Neural cell (in vitro differentiated cells): ENCODE results near the gene ERBB4.

Source experiments
- EP300 ChIP-seq: fragments of 450-650 bp; conservative IDR thresholded peaks from 2 replicates; pipeline ENCODE4 v1.6.1; 2014; ENCODE audit warnings: antibody characterized with exemption, mild to moderate bottlenecking, moderate library complexity; ENCODE audit not compliant: poor library complexity, severe bottlenecking
- EZH2 ChIP-seq: fragments of 200-600, 300-800 bp; shearing (Covaris generic), sonication (generic); IDR thresholded peaks from 2 replicates; pipeline ENCODE4 v1.6.1; 2014; ENCODE audit warnings: antibody characterized with exemption, low read length, borderline replicate concordance, mild to moderate bottlenecking; ENCODE audit not compliant: insufficient read depth, poor library complexity, severe bottlenecking
- MXI1 ChIP-seq: fragments of 450-650 bp; conservative IDR thresholded peaks from 2 replicates; pipeline ENCODE4 v1.6.1; 2014; ENCODE audit warnings: antibody characterized with exemption, mild to moderate bottlenecking; ENCODE audit not compliant: poor library complexity, severe bottlenecking
- POLR2AphosphoS5 ChIP-seq: IDR thresholded peaks from 2 replicates; pipeline ENCODE4 v1.6.1; 2012
- RAD21 ChIP-seq: fragments of 450-650 bp; conservative IDR thresholded peaks from 2 replicates; pipeline ENCODE4 v1.6.1; 2014; ENCODE audit warnings: antibody characterized with exemption, mild to moderate bottlenecking, moderate library complexity
- SMC3 ChIP-seq: fragments of 450-650 bp; conservative IDR thresholded peaks from 2 replicates; pipeline ENCODE4 v1.6.1; 2014; ENCODE audit warnings: antibody characterized with exemption, mild to moderate bottlenecking, moderate library complexity; ENCODE audit not compliant: poor library complexity
- TAF1 ChIP-seq: IDR thresholded peaks from 2 replicates; pipeline ENCODE4 v1.6.1; 2012; ENCODE audit warnings: low read depth
- TF ChIP-seq, protein P1 (sequence below): fragments of 450-650 bp; IDR thresholded peaks from 2 replicates; pipeline ENCODE4 v1.5.1; 2014; ENCODE audit warnings: antibody characterized with exemption, mild to moderate bottlenecking, moderate library complexity; ENCODE audit not compliant: poor library complexity, severe bottlenecking
- TF ChIP-seq, protein P2 (sequence below): IDR thresholded peaks from 2 replicates; pipeline ENCODE4 v1.6.1; 2012; ENCODE audit warnings: borderline replicate concordance

DNA sequence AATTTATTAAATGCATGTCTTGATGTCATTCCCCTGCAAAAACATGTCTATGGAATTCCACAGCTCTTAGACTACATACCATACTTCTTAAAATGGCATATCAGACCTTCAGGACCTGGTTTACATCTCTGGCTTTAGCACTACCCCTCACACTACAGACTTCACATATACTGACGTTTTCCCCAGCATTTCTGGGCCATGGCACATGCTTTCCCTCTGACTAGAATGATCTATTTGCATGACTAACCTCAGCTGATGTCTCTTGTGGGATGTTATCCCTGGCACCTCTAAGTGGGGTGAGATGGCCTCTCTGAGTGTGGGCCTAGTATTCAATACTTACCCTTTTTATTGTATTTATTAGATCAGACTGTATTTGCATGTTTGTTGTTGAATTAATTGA, 381.6 kb downstream of the ERBB4 start:
- TF ChIP-seq, protein P1, sequence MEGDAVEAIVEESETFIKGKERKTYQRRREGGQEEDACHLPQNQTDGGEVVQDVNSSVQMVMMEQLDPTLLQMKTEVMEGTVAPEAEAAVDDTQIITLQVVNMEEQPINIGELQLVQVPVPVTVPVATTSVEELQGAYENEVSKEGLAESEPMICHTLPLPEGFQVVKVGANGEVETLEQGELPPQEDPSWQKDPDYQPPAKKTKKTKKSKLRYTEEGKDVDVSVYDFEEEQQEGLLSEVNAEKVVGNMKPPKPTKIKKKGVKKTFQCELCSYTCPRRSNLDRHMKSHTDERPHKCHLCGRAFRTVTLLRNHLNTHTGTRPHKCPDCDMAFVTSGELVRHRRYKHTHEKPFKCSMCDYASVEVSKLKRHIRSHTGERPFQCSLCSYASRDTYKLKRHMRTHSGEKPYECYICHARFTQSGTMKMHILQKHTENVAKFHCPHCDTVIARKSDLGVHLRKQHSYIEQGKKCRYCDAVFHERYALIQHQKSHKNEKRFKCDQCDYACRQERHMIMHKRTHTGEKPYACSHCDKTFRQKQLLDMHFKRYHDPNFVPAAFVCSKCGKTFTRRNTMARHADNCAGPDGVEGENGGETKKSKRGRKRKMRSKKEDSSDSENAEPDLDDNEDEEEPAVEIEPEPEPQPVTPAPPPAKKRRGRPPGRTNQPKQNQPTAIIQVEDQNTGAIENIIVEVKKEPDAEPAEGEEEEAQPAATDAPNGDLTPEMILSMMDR = no peak
- no peak for TF ChIP-seq TAF1
- TF ChIP-seq EP300 = no peak
- no peak for TF ChIP-seq SMC3
- no peak for TF ChIP-seq MXI1
- TF ChIP-seq, protein P2, sequence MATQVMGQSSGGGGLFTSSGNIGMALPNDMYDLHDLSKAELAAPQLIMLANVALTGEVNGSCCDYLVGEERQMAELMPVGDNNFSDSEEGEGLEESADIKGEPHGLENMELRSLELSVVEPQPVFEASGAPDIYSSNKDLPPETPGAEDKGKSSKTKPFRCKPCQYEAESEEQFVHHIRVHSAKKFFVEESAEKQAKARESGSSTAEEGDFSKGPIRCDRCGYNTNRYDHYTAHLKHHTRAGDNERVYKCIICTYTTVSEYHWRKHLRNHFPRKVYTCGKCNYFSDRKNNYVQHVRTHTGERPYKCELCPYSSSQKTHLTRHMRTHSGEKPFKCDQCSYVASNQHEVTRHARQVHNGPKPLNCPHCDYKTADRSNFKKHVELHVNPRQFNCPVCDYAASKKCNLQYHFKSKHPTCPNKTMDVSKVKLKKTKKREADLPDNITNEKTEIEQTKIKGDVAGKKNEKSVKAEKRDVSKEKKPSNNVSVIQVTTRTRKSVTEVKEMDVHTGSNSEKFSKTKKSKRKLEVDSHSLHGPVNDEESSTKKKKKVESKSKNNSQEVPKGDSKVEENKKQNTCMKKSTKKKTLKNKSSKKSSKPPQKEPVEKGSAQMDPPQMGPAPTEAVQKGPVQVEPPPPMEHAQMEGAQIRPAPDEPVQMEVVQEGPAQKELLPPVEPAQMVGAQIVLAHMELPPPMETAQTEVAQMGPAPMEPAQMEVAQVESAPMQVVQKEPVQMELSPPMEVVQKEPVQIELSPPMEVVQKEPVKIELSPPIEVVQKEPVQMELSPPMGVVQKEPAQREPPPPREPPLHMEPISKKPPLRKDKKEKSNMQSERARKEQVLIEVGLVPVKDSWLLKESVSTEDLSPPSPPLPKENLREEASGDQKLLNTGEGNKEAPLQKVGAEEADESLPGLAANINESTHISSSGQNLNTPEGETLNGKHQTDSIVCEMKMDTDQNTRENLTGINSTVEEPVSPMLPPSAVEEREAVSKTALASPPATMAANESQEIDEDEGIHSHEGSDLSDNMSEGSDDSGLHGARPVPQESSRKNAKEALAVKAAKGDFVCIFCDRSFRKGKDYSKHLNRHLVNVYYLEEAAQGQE = no peak
- no peak for TF ChIP-seq EZH2
- TF ChIP-seq POLR2AphosphoS5 = no peak
- TF ChIP-seq RAD21 = no peak
